GM21360 (cell line): Measurements from ENCODE around the gene TMEM198.

Experiments used
- ATAC-seq: cut with Tn5 transposase; IDR thresholded peaks from one replicate; pipeline ENCODE4 v1.9.1; 2021; ENCODE audit warnings: mild to moderate bottlenecking, moderate library complexity; ENCODE audit not compliant: unreplicated experiment

Gene TMEM198

GRCh38 chr2:219560893-219561178 lies 17.0 kb downstream of the TMEM198 start:
- no peak for ATAC-seq

GRCh38 chr2:219561179-219562048 lies 17.6 kb downstream of the TMEM198 start:
- ATAC-seq = no peak

- no peak for ATAC-seq
Measured at GRCh38 chr2:219562049-219563020, 18.5 kb downstream of the TMEM198 start.

GRCh38 chr2:219563271-219563928 lies 19.6 kb downstream of the TMEM198 start:
- ATAC-seq = no peak

GRCh38 chr2:219565130-219566080 lies 21.6 kb downstream of the TMEM198 start:
- ATAC-seq = no peak

GRCh38 chr2:219566640-219567039 lies 22.8 kb downstream of the TMEM198 start:
- ATAC-seq = no peak

- ATAC-seq = no peak
Measured at GRCh38 chr2:219567131-219567530, 23.3 kb downstream of the TMEM198 start.

- no peak for ATAC-seq
Measured at GRCh38 chr2:219567791-219568361, 24.0 kb downstream of the TMEM198 start.

- ATAC-seq = no peak
Measured at GRCh38 chr2:219569041-219569440, 25.2 kb downstream of the TMEM198 start.

- ATAC-seq = no peak
Measured at GRCh38 chr2:219569635-219570034, 25.8 kb downstream of the TMEM198 start.

- ATAC-seq = no peak
Measured at GRCh38 chr2:219570194-219570923, 26.5 kb downstream of the TMEM198 start.

GRCh38 chr2:219570924-219571310 lies 27.1 kb downstream of the TMEM198 start:
- no peak for ATAC-seq

- ATAC-seq = no peak
Measured at GRCh38 chr2:219571311-219572236, 27.7 kb downstream of the TMEM198 start, which contains the start of gene OBSL1. Gene OBSL1, minus strand, starts transcription at chr2:219571539. Its CDS starts 307 bp downstream, at chr2:219571232.

GRCh38 chr2:219572237-219573001 lies 28.6 kb downstream of the TMEM198 start, which contains the start of gene INHA:
Gene INHA, plus strand, starts transcription at chr2:219572310. Its CDS starts 65 bp downstream, at chr2:219572375.
- ATAC-seq = no peak

GRCh38 chr2:219573166-219573565 lies 29.3 kb downstream of the TMEM198 start:
- ATAC-seq = no peak

GRCh38 chr2:219574484-219575311 lies 30.9 kb downstream of the TMEM198 start:
- ATAC-seq = no peak
